ENCODE measurements around the gene KRTAP4-8.
"Not testable (repeated sequence)": the region's sequence is repeated elsewhere in the genome, so short reads cannot be mapped to it uniquely, and the experiment has no call there.

KRTAP4-8 gene

DNA sequence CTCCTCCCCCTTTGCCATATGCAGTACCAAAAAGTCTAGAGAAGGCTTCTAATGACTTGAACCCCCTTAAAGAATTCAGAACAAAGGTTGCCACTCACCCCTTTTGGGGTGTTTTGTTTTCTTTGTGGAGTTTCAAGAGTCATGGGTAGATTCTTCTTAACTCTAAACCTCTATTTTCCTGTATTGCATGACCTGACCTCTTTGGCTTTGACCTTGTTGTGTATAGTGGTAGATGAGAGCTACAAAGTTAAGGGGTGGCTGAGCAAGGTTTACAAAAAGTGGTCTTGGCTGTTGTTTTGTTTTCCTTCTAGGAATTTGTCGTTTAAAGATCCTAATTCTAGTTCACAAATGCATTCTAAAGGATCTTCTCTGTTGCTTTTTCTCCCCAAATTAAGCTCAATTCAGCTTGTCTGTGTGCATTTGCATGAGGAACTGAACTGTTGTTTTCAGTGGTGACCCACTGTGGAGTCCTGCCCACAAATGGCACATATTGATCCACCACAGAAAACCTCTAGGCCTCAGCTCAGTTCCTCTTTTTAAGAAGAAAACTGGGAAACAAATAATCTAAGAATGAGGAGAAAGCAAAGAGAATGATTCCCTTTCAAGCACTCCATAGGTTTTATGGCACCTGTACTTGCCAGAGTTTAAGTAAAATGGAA, 10.9 kb upstream of the KRTAP4-8 start:
- not testable (repeated sequence) for DNase-seq (ENCODE audit: low read depth)

- no peak for DNase-seq (ENCODE audit: low read depth)
These were observed 10.1 kb upstream of the KRTAP4-8 start for GRCh38 chr17:41107941-41108450.

- not testable (repeated sequence) for DNase-seq (ENCODE audit: low read depth)
These were observed 7.4 kb upstream of the KRTAP4-8 start, which contains the start of gene KRTAP4-9 for GRCh38 chr17:41105347-41105746. Gene KRTAP4-9 (plus strand): TSS chr17:41105389. CDS start chr17:41105389, 0 bp downstream.

DNA sequence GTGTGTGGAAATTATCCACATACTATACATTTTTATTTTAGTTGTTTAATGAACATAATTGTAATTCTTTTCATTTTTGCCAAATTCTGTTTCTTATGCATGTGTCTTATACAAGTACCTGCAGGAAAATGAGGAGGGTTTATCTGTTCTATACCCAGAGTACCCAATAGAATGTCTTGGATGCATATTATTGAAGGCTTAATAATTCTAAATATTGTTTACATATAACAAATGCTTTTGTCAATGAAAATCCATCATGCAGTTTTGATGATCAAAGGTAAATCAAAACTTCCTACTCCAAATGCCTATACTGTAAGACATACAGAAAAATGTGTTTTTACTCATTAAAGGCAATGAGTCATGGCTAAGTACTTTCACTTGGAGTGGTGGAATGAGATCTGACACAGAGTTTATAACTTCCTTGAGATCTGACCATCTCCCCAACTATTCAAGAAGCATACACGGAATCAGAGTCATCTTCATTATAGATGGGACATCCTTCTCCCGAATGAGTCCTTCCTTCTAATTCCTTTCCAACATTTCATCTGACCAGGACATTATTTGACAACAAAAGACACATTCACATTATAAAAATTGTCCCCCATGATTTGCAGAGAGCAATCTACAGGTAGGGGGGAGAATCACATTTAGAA, 6.6 kb upstream of the KRTAP4-8 start:
- not testable (repeated sequence) for DNase-seq (ENCODE audit: low read depth)

GRCh38 chr17:41103896-41104295, 6.0 kb upstream of the KRTAP4-8 start:
- DNase-seq (ENCODE audit: low read depth) = no peak

GRCh38 chr17:41101586-41102259, 3.8 kb upstream of the KRTAP4-8 start, which contains the start of gene KRTAP4-16:
Gene KRTAP4-16 (minus strand): TSS chr17:41102209. CDS start chr17:41102209, 0 bp downstream.
- DNase-seq (ENCODE audit: low read depth) = no peak

- DNase-seq (ENCODE audit: low read depth) = not testable (repeated sequence)
These were observed 1.9 kb upstream of the KRTAP4-8 start for GRCh38 chr17:41099682-41100480.

GRCh38 chr17:41098481-41098880, 539 bp upstream of the KRTAP4-8 start:
- no peak for DNase-seq (ENCODE audit: low read depth)

DNA sequence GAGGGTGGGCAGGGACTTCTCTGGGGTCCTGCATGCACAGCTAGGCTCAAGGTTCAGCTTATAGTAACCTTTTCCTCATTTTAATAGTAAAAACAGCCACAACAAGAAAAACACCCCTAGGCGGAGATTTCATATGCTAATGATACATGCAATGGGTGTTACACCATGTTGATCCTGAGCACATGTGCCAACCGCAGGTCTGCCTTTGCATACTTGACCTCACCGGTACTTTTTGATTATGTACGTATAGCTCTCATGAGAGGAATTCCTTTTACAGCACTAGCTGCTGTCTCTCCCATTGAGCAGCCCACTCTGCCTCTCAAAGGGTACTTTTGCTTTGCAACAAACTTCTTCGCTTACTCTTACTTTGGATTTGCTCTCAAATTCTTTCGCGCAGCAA, 1.9 kb downstream of the KRTAP4-8 start:
- DNase-seq (ENCODE audit: low read depth) = no peak

- DNase-seq (ENCODE audit: low read depth) = not testable (repeated sequence)
These were observed 9.1 kb downstream of the KRTAP4-8 start for GRCh38 chr17:41088760-41089352.

DNA sequence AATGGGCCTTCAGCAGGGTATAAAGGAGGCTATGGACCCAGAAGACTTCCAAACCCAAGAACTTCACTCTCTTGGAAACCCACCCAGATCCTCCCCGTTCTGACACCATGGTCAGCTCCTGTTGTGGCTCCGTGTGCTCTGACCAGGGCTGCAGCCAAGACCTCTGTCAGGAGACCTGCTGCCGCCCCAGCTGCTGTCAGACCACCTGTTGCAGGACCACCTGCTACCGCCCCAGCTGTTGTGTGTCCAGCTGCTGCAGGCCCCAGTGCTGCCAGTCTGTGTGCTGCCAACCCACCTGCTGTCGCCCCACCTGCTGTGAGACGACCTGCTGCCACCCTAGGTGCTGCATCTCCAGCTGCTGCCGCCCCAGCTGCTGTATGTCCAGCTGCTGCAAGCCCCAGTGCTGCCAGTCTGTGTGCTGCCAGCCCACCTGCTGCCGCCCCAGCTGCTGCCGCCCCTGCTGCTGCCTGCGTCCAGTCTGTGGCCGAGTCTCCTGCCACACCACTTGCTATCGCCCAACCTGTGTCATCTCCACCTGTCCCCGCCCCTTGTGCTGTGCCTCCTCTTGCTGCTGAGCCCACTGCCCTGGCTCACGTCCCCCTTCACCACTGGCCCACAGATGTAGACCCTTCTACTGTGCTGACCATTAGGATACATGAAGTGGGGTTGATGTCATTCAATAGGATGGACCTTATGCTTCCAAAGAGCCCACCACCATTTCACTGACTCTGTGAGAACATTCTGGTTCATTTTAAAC, 13.7 kb downstream of the KRTAP4-8 start, which contains the start of gene KRTAP4-7:
Gene KRTAP4-7, plus strand, starts transcription at position 51 of the 757 bp plus-strand sequence. Its CDS starts 57 bp downstream, at position 108.
- DNase-seq (ENCODE audit: low read depth) = not testable (repeated sequence)

DNA sequence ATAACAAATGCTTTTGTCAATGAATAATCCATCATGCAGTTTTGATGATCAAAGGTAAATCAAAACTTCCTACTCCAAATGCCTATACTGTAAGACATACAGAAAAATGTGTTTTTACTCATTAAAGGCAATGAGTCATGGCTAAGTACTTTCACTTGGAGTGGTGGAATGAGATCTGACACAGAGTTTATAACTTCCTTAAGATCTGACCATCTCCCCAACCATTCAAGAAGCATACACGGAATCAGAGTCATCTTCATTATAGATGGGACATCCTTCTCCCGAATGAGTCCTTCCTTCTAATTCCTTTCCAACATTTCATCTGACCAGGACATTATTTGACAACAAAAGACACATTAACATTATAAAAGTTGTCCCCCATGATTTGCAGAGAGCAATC, 14.5 kb downstream of the KRTAP4-8 start:
- DNase-seq (ENCODE audit: low read depth) = not testable (repeated sequence)

DNA sequence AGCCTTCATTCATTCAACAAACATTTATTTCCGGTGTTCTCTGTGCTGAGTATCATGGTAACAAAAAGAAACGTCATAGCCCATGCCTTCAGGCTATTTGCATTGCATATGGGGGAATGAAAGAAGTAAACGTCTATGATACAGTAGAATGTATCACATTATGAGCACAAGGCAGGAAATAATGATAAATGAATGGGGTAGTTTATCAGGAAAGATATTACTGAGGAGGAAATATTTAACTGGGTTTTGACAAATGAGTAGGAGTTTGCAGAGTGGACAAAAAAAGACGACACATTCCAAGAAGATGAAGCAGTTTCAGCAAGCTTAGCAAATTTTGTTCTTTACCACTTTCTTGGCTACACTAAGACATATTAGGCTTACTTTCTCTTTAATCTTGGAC, 15.3 kb downstream of the KRTAP4-8 start:
- DNase-seq (ENCODE audit: low read depth) = no peak

DNA sequence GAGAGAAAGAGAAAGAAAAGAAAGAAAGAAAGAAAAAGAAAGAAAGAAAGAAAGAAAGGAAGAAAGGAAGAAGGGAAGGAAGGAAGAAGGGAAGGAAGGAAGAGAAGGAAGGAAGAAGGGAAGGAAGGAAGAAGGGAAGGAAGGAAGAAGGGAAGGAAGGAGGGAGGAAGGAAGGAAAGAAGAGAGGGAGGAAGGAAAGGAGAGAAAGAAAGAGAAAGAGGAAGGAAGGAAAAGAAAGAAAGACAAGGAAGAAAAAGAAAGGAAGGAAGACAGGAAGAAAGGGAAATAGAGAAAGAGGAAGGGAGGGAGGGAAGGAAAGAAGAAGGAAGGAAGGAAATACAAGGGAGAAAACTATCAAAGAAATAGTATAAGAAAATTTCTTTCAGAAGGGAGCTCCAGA, 21.2 kb downstream of the KRTAP4-8 start:
- DNase-seq (ENCODE audit: low read depth) = no peak

DNA sequence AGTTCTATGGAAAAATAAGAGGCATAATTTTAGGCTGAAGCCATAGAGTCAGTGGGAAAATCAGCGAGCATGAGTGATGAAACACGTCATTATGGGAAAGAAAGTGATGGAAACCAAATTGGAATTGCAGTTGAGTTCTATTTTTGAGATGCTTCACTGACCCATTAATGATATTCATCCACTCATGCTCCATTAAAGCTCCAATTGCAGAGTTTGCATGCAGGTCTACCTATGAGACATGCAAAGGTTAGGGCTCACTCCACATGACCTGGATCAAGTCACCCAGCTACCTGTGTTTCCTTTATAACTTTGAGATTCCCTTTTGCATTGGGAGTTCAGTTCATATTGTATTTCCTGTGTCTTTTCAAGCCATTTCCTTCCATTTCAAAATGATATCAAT, 24.3 kb downstream of the KRTAP4-8 start:
- no peak for DNase-seq (ENCODE audit: low read depth)

DNA sequence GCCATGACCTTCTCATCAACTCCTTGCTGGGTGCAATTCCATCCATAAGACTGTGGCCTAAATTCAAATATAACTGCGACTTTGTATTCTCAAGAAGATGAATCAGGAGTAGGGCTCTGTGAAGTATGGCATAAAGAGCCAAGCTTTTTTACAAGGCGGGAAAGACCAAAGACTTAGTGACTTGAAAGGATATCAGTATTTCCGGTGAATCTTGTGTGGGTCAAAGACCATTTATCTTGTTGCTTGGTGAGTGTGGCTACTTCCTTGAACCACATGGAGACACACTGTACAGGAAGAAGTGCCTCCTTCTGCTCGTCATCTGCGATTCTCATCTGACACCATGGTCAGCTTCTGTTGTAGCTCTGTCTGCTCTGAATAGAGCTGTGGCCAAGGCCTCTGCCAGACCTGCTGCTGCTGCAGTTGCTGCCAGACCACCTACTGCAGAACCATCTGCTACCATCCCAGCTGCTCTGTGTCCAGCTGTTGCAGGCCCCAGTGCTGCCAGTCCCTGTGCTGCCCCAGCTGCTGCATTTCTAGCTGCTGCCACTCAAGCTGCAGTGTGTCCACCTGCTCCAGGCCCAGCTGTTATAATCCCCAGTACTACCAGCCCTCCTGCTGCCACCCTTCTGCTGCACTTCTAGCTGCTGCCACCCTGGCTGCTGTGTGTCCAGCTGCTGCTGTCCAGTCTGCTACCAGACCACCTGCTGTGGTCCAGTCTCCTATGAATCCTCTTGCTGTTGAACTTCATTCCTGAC, 26.2 kb downstream of the KRTAP4-8 start:
- DNase-seq (ENCODE audit: low read depth) = no peak

GRCh38 chr17:41069031-41069430, 28.9 kb downstream of the KRTAP4-8 start:
- DNase-seq (ENCODE audit: low read depth) = no peak

DNA sequence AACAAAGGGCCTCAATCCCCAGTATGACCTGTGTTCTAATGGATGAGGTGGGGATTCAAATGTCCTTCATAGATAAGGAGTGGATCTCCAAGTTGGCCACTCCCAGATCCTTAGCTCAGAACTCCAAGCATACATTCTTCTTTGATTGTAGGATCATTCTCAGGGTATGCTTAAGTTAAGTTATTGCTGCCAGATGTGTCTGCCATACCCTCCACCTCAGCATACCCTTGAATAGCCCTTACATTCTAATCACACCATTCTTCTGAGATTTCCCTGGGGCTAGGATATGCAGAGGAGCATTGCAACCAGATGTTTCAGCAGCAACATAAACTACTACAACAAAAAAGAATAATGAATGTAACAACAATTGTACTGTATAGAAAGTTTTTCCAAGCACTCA, 30.7 kb downstream of the KRTAP4-8 start:
- DNase-seq (ENCODE audit: low read depth) = no peak

GRCh38 chr17:41065829-41066624, 31.9 kb downstream of the KRTAP4-8 start, which contains the start of gene KRTAP2-4:
Gene KRTAP2-4 (minus strand): TSS chr17:41065879. CDS start chr17:41065845, 34 bp downstream.
- no peak for DNase-seq (ENCODE audit: low read depth)

All from activated T-cell treated with anti-CD3 and anti-CD28 coated beads for 24 hours (primary cell).